Daoy (cell line): ENCODE data around the gene DEFB131B. TPM values are rescaled to one million over a fixed set of nuclear protein-coding genes. Genes with fewer than 3 reads are reported as not detected.
"Not testable (repeated sequence)": the region's sequence is repeated elsewhere in the genome, so short reads cannot be mapped to it uniquely, and the experiment has no call there.

Experiments
- DNase-seq: peaks from one replicate; pipeline ENCODE4 v3.0.0-alpha.2; 2015; ENCODE audit warnings: low read depth
- total RNA-seq: library from RNA; depleted of rRNA; stranded (reverse); fragments of >200 nt; shearing (Covaris generic); gene quantifications from 2 replicates; pipeline ENCODE4 v1.2.3, GENCODE V29; 2014; rRNA removed

The DEFB131B gene
- total RNA-seq, 1 experiment from 2014 or later: not detected

- DNase-seq: peak; percentile 53
Measured at GRCh38 chr11:71911321-71911985, 33.2 kb downstream of the DEFB131B start.

GRCh38 chr11:71911986-71912340 lies 33.7 kb downstream of the DEFB131B start:
- not testable (repeated sequence) for DNase-seq

DNA sequence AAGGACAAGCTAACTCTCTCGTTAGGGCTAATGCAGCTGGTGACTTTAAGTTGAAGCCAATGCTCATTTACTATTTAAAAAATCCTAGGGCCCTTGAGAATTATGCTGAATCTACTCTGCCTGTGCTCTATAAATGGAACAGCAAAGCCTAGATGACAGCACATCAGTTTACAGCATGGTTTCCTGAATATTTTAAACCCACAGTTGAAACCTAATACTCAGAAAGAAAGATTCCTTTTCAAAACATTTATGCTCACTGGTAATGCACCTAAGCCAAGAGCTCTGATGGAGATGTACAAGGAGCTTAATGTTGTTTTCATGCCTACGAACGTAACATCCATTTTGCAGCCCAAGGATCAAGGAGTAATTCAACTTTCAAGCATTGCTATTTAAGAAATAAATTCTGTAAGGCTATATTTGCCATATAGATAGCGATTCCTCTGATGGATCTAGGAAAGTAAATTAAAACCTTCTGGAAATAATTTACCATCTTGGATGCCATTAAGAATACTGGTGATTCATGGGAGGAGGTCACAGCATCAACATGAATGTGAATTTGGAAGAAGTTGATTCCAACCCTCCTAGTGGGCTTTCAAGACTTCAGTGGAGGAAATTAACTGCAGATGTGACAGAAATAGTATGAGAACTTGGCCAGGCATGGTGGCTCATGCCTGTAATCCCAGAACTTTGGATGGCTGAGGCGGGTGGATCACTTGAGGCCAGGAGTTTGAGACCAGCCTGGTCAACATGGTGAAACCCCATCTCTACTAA lies 35.7 kb downstream of the DEFB131B start:
- no peak for DNase-seq

GRCh38 chr11:71914617-71915189 lies 36.5 kb downstream of the DEFB131B start:
- DNase-seq: no peak

DNA sequence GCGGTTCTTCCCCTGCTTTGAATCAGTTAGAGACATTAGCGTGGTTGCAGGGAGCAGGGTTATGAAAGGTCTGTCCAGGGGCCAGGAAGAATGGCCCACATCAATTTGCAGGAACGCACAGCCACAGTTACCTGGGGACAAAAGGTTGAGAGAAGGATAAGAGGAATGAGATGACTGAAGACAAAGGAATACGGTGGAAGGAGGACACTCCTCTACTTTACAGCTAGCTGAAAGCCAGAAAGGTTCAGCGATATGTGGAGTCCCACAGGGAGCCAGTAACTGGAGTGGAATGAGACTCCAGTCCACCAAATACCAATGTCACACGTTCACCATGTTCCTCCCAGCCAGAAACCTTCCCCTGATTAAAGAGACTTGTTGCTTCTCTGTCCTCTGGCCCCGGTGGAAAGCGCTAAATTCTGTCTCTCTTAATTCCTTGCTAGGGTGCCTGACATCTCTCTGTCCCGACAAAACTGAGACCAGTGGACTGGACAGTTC lies 39.4 kb downstream of the DEFB131B start:
- DNase-seq: no peak

DNA sequence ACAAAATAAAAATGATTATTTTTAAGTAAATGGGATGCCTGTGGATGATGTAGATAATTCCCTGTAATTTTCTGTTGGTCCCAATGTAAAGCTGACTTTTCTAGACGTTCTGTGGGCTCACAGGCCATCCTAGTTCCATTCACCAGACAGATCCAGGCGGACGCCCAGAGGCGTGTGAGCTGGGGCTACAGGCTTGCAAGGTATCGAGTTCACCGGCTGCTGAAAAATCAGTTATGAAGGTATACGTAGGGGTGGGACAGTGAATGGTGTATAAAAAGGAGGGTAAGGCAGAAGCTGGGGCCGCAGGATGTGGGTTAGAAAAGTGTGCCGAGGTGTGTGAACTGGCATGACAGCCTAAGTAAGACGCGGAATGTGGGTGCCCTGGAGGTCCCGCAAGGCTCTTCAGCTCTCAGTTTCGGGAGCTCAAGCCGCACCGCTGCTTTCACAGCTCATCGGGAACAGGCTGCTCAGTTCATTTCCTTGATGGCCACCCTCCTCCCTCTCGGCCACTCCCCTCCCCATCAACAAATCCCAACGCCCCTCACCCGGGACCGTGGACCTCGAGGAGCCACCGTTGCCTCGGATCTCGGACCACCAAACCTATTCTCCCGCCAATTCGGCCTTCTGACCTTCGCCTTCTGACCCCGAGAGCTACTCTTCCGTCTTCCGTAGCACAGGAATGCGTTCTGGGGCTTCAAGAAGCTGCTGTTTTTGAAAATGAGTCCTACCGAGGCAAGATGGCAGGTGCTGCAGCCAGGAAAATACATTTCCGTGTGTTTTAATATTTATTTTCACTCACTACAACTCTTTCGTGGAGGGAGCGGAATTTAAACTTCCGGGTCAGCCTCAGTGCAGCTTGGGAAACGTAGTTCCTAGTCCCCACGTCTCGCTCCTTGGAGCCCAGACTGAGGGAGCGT lies 49.8 kb downstream of the DEFB131B start, which contains the start of gene XNDC1N:
Gene XNDC1N, minus strand, starts transcription at position 775 of the 917 bp plus-strand sequence. CDS start 5,241 bp downstream, outside the sequence.
- peak; percentile 89 for DNase-seq

DNA sequence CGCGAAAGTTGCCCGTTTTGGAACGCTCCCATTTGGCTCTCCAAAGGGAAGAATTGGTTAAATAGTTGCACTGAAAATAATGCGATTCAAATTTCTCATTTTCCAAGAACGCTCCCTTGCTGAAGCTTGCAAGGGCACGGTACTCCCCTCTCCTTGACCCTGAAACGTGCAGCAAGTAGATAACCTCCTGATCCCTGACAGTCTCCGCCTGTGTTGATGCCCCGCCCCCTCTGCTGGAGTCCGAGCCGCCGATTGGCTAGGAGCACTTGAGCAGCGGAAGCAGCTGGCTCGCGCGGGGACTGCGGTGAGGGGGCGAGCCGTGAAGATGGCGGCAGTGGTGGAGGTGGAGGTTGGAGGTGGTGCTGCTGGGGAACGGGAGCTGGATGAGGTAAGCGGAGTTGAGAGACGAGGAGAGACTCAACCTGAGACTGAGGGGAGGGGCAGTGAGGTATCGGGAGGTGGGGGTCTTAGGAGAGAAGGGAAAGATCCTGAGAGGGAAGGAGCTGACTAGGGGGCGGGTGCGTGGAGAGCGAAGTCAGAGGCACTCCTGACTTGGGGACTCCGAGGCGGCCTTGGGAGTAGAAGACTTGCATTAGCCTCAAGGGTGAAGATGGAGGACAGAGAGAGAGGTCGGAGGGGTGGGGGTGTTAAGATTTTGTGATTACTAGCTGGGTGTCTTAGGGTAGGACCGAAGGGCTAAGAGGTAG lies 50.6 kb downstream of the DEFB131B start, which contains the start of gene RNF121:
Gene RNF121, plus strand, starts transcription at position 310 of the 707 bp plus-strand sequence. Its CDS starts 16 bp downstream, at position 326.
- peak; percentile 97 for DNase-seq

DNA sequence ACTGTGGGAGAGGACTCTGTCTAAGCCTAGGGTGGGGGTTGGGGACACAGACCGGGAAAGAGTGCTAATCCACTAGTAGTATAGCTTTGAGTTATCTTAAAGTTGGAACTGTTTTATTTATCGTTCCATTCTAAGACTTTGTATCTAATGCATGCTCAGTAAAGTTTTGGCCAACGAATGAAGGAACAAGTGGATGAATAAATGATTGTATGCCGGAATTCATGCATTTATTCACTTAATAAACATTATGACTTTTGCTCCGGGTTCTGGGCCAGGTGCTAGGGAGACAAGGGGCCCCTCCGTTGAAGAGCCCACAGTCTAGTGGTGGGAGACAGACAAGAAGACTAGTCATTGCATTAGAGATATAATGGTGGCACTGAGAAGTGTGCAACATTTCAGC lies 51.2 kb downstream of the DEFB131B start:
- DNase-seq: no peak

DNA sequence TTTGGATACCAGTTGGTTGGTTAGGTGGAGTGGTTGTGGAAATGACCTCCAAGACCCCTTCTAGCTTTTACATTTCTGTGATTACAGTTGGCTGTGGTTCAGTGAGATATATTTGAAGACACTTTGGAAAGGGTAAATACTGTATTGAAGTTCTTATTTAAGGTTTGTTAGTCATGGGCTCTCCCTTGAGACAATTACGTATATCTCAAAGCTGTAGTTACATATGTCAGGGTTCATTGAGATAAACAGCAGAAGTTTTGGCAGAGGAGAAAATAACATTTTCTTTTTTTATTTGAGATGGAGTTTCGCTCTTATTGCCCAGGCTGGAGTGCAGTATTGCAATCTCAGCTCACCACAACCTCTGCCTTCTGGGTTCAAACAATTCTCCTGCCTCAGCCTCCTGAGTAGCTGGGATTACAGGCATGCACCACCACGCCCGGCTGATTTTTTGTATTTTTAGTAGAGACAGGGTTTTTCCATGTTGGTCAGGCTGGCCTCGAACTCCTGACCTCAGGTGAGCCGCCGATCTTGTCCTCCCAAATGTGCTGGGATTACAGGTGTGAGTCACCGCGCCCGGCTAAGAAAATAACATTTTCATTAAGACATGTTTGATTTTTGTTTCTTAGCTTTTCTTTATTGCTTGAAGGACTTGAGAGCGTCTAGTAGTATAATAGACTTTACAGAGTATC lies 52.4 kb downstream of the DEFB131B start:
- no peak for DNase-seq

GRCh38 chr11:71931245-71931602 lies 53.0 kb downstream of the DEFB131B start:
- no peak for DNase-seq

DNA sequence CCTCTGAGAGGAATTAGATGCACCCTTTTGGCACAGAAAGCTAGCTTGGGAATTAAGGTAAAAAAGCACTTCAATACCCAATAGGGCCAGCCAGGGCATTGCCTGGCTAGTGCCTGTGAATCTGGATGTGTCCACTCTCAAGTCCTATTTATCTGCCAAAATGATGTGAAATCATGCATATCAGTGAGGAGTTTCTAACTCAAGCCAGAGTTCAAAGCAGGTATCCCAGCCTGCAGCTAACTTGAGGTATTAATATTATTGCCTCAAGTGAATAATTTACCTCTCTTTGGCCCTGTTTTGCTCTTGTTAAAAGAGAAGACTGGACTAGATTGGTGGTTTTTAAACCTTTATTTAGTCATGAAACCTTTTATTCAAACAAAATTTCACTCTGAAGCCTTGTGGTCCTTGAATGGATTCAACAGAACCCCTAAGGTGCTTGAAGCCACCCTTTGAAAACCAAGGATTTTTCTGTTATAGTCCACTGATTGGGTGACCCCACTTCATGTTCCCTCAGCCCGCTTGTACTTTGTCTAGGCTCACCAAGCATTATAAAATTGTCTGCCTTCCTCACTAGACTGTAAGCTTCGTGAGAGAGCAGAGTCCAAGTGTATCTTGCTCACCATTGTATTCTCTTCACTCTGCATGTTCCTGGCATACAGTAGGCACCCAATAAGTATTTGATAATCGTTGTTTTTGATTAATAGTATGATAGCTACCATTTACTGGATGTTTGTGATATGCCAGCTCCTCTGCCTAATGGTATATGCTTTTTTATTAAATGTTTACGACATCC lies 55.1 kb downstream of the DEFB131B start:
- DNase-seq: no peak

Other genes starting within 250 kb of the DEFB131B start
- not detected in 2 replicates for gene DEFB108B, start 45.3 kb upstream of the DEFB131B start, total RNA-seq
- gene XNDC1N, start 50.1 kb downstream of the DEFB131B start, total RNA-seq: 4.0 and 8.6 TPM in 2 replicates
- gene RNF121, start 50.6 kb downstream of the DEFB131B start, total RNA-seq: 30.6 and 33.9 TPM in 2 replicates
- 3.4 and 4.9 TPM in 2 replicates for gene IL18BP, start 120.5 kb downstream of the DEFB131B start, total RNA-seq
- 74.2 and 76.7 TPM in 2 replicates for gene NUMA1, start 202.1 kb downstream of the DEFB131B start, total RNA-seq
- gene LRRC51, start 202.4 kb downstream of the DEFB131B start, total RNA-seq: 3.3 and 6.4 TPM in 2 replicates
- gene LAMTOR1, start 224.8 kb downstream of the DEFB131B start, total RNA-seq: 86.8 and 90.6 TPM in 2 replicates
- not detected in 2 replicates for gene TOMT, start 227.5 kb downstream of the DEFB131B start, total RNA-seq
- 38.8 and 56.7 TPM in 2 replicates for gene ANAPC15, start 234.2 kb downstream of the DEFB131B start, total RNA-seq